ENCODE results near the gene RIOK1.

GRCh38 chr6:7434672-7435071 is 45.1 kb downstream of the RIOK1 start:
- TF ChIP-seq CTCF (IDR thresholded peaks at IDR 0.05): no peak
- TF ChIP-seq ZFX (IDR thresholded peaks at IDR 0.05; ENCODE audit: borderline replicate concordance): no peak
